COLO668 (cell line): Measurements from ENCODE around the gene MSANTD1.
A peak's percentile ranks its signal among the peaks of the same experiment; 100 is the strongest.
"Not testable (repeated sequence)": the region's sequence is repeated elsewhere in the genome, so short reads cannot be mapped to it uniquely, and the experiment has no call there.

Experiments used
- DNase-seq: peaks from one replicate; lab custom pipeline; 2025; ENCODE audit not compliant: unreplicated experiment; lab: John Stamatoyannopoulos, UW

MSANTD1 gene

GRCh38 chr4:3299976-3300671, 51.2 kb downstream of the MSANTD1 start:
- peak; percentile 20 for DNase-seq

GRCh38 chr4:3300882-3301281, 51.9 kb downstream of the MSANTD1 start:
- DNase-seq = not testable (repeated sequence)

GRCh38 chr4:3301450-3302172, 52.7 kb downstream of the MSANTD1 start:
- no peak for DNase-seq

GRCh38 chr4:3302173-3302785, 53.3 kb downstream of the MSANTD1 start:
- no peak for DNase-seq

GRCh38 chr4:3302786-3303564, 54.0 kb downstream of the MSANTD1 start:
- no peak for DNase-seq

- DNase-seq = no peak
These were observed 54.5 kb downstream of the MSANTD1 start for GRCh38 chr4:3303565-3303824.

- no peak for DNase-seq
These were observed 55.2 kb downstream of the MSANTD1 start for GRCh38 chr4:3303923-3304710.

- DNase-seq = no peak
These were observed 56.1 kb downstream of the MSANTD1 start for GRCh38 chr4:3304831-3305609.

GRCh38 chr4:3305610-3306371, 56.8 kb downstream of the MSANTD1 start:
- DNase-seq = peak; percentile 69
